GM21825 (cell line): Measurements from ENCODE around the gene OR1F1.
"Not testable (repeated sequence)": the region's sequence is repeated elsewhere in the genome, so short reads cannot be mapped to it uniquely, and the experiment has no call there.

ENCODE experiments used
- ATAC-seq: cut with Tn5 transposase; IDR thresholded peaks from one replicate; pipeline ENCODE4 v1.9.1; 2021; ENCODE audit warnings: mild to moderate bottlenecking, moderate library complexity; ENCODE audit not compliant: unreplicated experiment

Gene OR1F1

DNA sequence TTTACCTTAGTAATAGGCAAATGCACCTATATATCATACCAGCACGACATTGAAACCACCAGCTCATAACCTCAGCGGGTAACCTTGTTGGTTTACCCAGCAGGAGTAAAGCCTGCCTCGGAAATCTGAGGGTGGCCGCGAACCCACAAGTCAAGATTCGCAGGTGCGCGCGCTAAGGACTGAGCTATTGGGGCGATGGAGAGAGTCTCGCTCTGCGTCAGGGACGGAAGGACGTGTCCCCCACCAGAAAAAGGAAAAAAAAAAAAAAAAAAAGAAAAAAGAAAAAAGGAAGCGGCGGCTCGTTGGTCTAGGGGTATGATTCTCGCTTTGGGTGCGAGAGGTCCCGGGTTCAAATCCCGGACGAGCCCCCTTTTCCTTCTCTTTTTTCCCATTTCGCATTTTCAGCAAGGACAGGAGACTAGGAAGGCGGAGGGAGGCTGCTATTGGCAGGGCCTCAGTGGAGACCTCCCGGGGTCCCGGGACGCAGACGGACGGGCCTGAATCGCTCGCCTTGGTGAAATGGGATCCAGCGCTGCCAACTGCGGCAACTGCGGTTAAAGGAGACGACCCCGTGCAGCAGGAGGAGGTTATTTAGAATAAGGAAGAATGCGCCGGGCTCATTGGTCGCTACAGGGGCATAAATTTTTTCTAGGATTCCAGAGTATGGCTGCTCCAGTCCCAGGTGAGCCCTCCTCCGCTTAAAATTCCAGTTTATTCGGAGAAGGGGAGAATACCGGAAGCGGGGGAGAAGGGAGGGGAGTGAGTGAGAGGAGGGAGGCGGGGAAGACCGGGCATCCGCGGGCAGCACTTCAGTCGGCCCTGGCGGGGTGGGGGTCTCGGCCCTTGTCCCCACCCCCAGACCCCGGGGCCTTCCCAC is at the start of gene OR1F1:
Gene OR1F1, plus strand, starts transcription at position 407 of the 877 bp plus-strand sequence.
- no peak for ATAC-seq

DNA sequence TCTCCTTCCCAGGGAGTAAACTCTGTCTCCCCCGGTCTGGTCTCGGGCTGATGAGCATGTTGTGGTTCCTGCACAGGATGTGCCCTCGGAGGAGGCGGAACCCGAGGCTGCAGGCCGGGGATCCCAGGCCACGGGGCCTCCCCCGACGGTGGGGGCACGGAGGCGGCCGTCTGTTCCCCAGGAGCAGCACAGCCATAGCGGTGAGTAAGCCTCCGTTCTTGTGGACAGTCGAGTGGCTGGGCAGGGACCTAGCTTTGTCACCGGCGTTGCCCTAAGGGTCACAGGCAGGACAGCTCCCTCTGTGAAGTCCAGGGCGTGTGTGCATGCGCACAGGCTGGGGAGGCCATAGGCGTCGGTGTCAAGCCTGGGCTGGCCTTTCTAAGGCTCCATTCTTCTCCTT is 49.7 kb upstream of the OR1F1 start:
- no peak for ATAC-seq

DNA sequence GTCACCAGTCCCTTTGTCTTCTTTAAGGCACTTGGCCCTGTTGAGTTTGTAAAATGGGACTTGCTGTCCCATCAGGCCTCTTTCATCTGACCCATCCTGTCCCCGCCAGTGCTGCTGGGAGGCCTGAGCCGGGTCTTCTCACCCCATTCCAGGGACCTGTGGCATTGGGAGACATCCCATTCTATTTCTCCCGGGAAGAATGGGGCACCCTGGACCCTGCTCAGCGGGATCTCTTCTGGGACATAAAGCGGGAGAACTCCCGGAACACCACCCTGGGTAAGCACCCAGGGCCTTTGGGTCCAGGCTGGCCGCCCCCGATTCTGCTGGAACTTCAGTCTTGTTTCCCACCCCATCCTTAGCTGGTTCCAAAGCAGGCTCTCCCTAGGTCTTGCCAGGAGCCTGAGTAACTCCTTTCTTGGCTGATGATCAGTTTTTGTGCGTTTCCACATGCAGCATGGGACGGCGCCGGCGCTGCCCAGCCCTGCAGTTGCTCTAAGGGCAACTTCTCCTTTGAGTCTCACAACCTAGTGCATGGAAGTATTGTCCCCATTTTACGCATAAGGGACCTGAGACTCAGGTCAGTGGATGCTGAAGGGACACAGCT is 49.1 kb upstream of the OR1F1 start:
- ATAC-seq, result no peak

DNA sequence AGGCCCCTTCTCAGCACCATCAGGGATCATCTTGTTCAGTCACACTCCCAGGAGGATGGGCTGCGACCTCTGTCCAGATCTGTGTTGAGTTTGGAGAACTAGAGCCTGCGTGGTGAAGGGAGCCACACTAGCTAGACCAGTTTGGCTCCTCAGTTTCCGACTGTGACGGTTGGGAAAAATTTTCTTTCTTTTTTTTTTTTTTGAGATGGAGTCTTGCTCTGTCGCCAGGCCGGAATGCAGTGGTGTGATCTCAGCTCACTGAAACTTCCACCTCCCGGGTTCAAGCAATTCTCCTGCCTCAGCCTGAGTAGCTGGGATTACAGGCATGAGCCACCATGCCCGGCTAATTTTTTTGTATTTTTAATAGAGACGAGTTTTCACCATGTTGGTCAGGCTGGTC is 48.4 kb upstream of the OR1F1 start:
- not testable (repeated sequence) for ATAC-seq

DNA sequence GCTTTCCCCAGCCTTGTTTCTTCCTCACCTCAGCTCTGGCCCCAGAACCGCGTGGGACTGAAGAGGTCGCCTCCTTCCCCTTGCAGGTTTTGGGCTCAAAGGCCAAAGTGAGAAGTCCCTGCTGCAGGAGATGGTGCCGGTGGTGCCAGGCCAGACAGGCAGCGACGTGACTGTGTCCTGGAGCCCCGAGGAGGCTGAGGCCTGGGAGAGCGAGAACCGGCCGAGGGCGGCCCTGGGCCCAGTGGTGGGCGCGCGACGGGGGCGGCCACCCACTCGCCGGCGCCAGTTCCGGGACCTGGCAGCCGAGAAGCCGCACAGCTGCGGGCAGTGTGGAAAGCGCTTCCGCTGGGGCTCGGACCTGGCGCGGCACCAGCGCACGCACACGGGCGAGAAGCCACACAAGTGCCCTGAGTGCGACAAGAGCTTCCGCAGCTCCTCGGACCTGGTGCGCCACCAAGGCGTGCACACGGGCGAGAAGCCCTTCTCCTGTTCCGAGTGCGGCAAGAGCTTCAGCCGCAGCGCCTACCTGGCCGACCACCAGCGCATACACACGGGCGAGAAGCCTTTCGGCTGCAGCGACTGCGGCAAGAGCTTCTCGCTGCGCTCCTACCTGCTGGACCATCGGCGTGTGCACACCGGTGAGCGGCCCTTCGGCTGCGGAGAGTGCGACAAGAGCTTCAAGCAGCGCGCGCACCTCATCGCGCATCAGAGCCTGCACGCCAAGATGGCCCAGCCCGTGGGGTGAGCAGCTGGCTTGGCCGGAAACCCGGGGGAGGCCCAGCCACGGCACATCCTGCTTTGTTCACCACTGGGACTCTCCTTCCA is 47.2 kb upstream of the OR1F1 start:
- no peak for ATAC-seq

DNA sequence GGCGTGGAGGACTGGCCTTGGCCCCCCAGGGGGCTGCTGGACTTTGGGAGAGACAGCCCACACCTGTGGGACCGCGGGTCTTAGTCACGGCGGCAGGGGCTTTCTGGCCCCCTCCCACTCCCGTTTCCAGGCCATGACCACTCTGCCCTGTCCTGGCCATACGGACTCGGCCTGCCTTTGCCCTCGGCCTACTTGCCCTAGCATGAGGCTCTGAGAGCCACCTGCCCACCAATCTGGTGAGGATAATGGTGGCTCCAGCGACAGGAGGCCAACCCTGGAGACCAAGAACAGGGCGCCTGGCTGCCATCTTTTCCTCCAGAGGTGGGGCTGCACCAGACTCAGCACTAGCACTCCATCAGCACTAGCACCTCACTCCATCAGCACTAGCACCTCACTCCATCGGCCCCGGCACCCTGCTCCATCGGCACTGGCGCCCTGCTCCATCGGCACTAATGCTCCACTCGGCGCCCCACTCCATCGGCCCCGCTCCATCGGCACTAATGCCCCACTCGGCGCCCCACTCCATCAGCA is 46.2 kb upstream of the OR1F1 start:
- ATAC-seq, result no peak

DNA sequence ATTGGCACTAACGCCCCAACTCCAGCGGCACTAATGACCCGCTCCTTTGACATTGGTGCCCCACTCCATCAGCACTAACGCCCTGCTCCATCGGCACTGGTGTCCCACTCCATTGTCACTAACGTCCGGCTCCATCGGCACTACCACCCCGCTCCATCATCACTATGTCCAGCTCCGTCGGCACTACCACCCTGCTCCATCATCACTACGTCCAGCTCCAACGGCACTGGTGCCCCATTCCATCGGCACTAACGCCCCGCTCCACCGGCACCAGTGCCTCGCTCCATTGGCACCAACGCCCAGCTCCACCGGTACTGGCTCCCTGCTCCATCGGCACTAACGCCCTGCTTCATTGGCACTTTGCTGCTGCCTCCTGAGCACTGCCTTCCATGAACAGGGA is 45.7 kb upstream of the OR1F1 start:
- no peak for ATAC-seq

DNA sequence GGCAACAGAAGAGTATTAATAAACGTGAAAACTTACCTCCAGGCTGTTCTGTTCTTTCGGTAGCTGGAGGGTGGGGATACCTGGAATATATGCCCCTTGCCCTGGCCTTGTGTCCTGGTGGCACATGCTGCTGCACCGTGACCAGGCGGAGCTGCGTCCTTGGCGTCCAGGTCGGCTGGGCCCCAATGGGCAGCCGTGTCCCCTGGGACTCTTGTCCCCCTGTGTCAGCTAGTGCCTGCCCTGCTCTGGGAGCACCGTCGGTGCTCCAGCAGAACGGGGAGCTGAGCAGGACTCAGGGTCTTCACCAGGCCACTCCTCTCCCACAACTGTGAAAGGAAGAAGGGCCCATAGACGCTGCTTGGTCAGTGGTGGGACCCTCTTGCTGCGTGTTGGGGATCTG is 45.2 kb upstream of the OR1F1 start:
- ATAC-seq, result no peak

DNA sequence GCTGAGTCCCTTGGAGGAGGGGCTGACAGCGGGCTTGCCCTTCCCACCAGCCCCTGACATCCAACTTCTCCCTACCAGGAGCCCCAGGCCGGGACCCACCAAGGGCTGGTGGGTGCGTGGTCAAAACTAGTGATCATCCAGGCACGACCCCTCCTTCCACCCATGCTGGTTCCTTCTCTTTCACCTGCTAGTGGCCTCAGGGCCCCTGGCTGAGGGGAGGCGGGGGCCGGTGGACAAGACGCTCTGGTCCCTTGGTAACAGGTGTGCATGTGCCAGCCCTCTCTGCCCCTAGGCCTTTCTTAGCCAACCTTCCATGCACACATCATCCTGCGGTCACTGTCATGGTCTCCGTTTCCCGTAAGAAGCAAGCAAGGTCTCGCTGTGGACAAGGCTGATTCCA is 44.8 kb upstream of the OR1F1 start:
- no peak for ATAC-seq

DNA sequence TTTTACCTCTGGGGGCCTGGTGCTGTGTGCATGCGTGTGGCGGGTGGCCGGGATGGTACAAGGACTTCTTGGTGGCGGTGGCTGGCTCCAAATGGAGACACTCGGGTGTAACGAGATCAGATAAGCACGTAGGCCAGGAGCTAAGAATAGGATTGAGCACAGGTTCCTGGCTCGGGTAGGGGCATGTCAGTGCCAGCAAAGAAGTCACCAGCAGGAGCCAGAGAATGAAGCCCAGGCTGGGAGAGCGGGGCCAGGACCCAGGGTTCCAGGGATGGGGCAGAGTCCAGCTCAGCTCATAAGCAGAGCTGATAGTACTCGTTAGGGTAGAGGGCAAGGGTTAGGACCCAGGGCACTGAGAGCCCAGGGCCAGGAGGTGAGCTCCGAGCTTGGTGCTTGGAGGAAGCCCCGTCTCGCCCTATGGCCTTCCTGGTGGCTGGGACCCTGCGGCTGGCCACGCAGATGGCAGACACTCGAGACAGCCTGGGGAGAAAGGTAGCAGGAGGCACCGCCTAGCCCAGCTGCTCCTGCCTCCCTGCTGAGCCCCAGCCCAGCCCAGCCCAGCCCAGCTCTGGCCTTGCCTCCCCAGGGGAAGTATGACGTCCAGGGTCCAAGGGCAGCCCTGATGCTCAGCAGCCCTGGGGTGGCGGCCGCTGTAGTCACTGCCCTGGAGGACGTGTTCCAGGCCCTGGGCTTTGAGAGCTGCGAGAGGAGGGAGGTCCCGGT is 44.2 kb upstream of the OR1F1 start:
- ATAC-seq, result no peak

DNA sequence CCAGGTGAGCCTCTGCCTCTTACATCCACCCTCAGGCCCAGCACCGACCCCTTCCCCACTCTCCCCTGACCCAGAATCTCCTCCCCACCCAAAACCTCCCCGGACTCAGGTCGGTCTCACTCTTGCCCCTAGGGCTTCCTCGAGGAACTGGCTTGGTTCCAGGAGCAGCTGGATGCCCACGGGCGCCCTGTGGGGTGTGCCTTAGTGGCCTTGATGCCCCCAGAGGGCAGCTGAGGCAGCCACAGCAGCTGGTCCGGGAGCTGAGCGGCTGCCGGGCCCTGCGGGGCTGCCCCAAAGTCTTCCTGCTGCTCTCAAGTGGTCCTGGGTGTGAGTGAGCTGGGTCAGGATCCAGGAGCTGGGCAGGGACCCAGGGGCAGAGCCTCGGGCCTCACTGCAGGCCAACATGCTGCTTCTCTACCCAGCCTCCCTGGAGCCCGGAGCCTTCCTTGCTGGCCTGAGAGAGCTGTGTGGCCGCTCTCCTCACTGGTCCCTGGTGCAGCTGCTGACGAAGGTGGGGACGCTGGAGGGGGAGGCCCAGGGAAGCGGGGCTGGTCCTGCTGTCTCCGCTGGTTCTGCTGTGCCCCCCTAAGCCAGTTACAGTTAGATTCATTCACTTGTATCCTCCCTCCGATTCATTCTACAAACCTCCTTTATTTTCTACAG is 43.6 kb upstream of the OR1F1 start:
- ATAC-seq, result no peak

DNA sequence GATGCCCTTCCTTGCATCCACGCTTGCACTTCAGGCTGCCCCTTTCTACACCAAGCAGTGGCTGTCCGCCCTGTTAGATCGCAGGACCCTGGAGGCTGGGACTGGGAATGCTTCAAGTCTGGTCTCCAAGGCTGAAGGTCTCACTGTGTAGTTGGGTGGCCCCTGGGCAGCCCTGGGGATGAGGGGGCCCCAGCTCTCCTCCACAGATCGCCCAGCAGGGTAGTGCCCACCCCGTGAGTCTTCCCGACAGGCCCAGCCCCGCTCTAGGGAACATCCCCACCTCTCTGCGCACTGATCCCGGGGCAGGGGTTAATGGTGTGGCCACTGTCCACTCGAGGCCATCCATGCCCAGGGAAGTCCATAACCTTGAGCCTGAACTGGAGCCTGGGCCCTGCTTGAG is 42.9 kb upstream of the OR1F1 start:
- no peak for ATAC-seq

DNA sequence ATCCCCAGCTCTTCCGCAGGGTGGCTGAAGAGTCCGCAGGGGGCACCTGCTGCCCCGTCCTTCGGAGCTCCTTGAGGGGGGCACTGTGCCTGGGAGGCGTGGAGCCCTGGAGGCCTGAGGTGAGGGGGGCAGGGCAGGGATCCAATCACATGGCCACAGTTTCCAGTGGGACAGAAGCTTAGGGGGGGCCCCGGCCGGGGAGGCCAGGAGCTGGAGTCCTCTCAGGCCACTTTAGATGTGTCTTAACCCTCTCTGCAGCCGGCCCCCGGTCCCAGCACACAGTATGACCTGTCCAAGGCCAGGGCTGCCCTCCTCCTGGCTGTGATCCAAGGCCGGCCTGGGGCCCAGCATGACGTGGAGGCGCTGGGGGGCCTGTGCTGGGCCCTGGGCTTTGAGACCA is 42.3 kb upstream of the OR1F1 start:
- ATAC-seq, result no peak

DNA sequence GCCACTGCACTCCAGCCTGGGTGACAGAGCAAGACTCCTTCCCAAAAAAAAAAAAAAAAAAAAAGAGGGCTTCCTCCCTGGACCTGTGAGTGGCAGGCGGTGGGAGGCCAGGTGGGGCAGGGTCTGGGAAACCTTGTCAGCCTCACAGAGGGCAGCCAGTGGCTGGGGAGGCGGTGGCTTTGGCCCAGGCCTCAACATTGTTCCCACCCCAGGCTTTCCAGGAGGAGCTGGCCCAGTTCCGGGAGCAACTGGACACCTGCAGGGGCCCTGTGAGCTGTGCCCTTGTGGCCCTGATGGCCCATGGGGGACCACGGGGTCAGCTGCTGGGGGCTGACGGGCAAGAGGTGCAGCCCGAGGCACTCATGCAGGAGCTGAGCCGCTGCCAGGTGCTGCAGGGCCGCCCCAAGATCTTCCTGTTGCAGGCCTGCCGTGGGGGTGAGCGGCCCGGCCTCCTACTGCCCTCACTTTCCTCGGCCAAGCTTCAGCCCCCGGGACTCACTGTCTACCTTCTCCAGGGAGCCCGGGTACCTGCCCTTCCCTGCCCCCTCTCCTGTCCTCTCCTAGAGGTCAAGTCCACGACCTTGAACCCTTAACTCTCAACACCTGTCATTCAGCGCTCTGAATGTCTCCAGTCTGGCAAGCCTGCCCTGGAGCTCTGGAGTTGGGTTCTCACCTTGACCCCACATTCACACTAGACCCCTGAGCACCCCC is 40.8 kb upstream of the OR1F1 start:
- ATAC-seq, result no peak

DNA sequence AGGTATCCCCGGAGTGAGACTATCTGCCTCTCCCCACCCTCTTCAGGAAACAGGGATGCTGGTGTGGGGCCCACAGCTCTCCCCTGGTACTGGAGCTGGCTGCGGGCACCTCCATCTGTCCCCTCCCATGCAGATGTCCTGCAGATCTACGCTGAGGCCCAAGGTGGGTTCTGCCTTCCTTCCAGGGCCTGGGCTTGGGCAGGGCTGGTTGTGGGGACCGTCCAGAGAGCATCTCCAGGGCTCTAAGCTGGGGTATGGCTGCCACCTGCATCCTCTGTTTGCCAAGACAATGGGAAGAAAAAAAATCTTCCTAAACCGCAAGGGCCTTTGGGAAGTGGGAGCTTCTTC is 40.3 kb upstream of the OR1F1 start:
- ATAC-seq, result no peak

DNA sequence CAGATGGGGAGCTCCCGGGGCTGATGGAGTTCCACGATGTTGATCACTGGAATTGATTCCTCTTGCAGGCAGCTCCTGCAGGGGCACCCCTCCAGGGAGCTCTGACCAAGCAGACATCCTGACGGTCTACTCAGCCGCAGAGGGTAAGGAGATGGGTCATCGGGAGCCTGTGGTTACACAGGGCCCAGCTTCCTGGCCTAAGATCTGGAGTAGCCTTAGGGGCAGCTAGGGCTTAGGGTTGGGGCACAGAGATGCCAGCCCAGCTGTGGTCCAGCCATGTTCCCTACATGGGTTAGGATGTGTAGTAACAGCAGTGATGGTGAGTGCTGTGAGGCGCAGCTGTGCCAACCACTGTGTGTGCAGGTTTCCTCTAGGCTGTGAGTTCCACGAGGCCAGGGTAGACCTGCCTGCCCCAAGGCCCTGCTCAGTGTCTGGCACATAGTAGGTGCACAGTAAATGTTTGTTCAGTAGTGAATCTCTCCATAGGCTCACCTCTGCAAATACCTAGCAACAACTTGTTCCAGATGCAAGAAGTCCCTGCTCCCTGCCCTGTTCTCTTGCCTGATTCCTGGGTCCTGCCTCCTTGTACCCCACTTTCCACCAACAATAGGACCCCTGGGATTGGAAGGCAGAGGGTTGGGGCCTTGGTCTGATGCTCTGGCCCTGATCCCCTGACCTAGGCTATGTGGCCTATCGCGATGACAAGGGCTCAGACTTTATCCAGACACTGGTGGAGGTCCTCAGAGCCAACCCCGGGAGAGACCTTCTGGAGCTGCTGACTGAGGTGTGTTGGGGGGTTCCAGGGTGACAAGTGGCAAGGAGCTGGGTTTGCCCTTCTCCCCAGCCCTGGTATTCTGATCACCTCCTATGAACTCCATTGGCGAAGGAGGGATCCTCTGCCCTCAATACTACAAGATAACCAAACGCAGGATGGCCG is 39.5 kb upstream of the OR1F1 start:
- ATAC-seq, result no peak

DNA sequence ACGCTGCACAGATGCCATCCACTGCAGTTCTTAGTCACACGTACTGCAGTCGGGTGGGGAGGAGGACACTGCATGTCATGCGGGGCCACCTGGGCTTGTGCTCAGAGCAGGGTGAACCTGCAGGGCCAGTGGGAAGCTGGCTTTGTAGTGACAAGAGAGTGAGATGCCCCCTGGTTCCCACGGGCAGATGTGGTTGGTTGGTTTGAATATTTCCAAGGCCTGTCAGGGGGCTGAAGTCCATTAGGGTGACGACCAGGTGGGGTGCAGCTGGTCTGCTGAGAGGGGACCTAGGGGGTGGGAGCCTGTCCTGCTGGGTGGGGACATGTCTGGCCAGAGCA is 38.8 kb upstream of the OR1F1 start:
- no peak for ATAC-seq

DNA sequence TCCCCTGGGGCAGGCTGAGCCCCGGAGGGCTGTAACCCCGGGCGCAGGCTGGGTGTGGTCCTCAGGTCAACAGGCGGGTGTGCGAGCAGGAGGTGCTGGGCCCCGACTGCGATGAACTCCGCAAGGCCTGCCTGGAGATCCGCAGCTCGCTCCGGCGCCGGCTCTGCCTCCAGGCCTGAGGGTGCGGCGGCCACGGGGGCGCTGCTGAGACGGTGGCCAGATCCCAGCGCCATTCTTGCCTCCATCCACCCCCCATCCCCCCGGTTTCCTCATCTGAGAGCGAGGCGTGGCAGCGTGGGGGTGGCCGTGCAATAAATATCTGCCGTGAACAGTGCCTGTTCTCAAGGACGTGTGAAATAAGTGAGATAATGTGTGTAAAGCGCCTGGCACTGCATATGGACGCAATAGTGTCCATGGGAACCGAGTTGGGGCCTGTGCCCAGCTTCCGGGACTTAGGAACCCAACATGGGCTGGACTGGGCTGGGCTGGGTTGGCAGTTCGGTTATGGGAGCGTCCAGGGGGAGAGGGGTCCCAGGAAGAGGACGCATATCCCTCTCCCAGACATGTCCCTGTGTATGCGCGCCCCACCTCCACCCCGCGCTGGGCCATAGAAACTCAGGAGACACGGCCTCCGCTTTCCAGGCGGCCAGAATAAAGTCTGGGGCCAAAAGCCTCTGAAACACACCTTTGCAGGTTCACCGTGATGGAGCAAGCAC is 38.2 kb upstream of the OR1F1 start:
- no peak for ATAC-seq
